ENCODE results near the gene ALDH1B1. TPM values are rescaled to one million over a fixed set of nuclear protein-coding genes. Genes with fewer than 3 reads are reported as not detected.
A peak's percentile ranks its signal among the peaks of the same experiment; 100 is the strongest.

ALDH1B1 gene
- total RNA-seq, 1 experiment from 2014 or later, result 55.5 TPM

- H3K9me3 Mint-ChIP-seq, result no peaks in the 10 kb centered on the region
- peak overlapping the region; percentile 26 for H3K4me3 Mint-ChIP-seq
- peaks cover 38% of the 10 kb centered on the region for H3K27me3 Mint-ChIP-seq (ENCODE audit: low read depth)
- peaks cover 51% of the 10 kb centered on the region for H3K4me1 Mint-ChIP-seq
- TF ChIP-seq KAT7 (CRISPR knock-in tag; IDR thresholded peaks at IDR 0.05; ENCODE audit: borderline replicate concordance) (no peak), JAZF1 (CRISPR knock-in tag; IDR thresholded peaks at IDR 0.05) (no peak), PRDM15 (CRISPR knock-in tag; IDR thresholded peaks at IDR 0.05) (no peak), TEAD1 (CRISPR knock-in tag; IDR thresholded peaks at IDR 0.05) (no peak), PRRX2 (CRISPR knock-in tag; IDR thresholded peaks at IDR 0.05) (no peak), ZNF232 (CRISPR knock-in tag; IDR thresholded peaks at IDR 0.05) (no peak), E2F4 (CRISPR knock-in tag; IDR thresholded peaks at IDR 0.05; ENCODE audit: borderline replicate concordance, low read depth) (no peak)
- no peaks in the 10 kb centered on the region for H3K36me3 Mint-ChIP-seq
- ATAC-seq (peak; percentile 34), DNase-seq (ENCODE audit: low spot score) (peak; percentile 22)
- peak overlapping the region; percentile 75 for H3K27ac Mint-ChIP-seq
- ChIA-PET POLR2A (no interaction called here), CTCF (interaction anchor here (1.3 kb wide), 1 partner anchor 12 kb away, joined by 3 read pairs; no protein-coding TSS in a partner anchor)
Measured at GRCh38 chr9:38421498-38422211, 29.2 kb downstream of the ALDH1B1 start.

- ChIA-PET CTCF (no interaction called here), POLR2A (no interaction called here)
- no peaks in the 10 kb centered on the region for H3K9me3 Mint-ChIP-seq
- DNase-seq (ENCODE audit: low spot score) (no peak), ATAC-seq (no peak)
- H3K4me1 Mint-ChIP-seq, result peaks cover 59% of the 10 kb centered on the region
- H3K36me3 Mint-ChIP-seq, result no peaks in the 10 kb centered on the region
- H3K27ac Mint-ChIP-seq, result no peak overlapping the region
- H3K4me3 Mint-ChIP-seq, result no peak overlapping the region
- peaks cover 46% of the 10 kb centered on the region for H3K27me3 Mint-ChIP-seq (ENCODE audit: low read depth)
- TF ChIP-seq NR2C2 (CRISPR knock-in tag; IDR thresholded peaks at IDR 0.05), result no peak
- no peak for TF ChIP-seq USF1 (CRISPR knock-in tag; IDR thresholded peaks at IDR 0.05)
- no peak for TF ChIP-seq GTF2I (CRISPR knock-in tag; conservative IDR thresholded peaks at IDR 0.05)
- TF ChIP-seq FOXP1 (CRISPR knock-in tag; IDR thresholded peaks at IDR 0.05; ENCODE audit: borderline replicate concordance), result no peak
- no peak for TF ChIP-seq PRRX2 (CRISPR knock-in tag; IDR thresholded peaks at IDR 0.05)
- no peak for TF ChIP-seq IRF2 (CRISPR knock-in tag; IDR thresholded peaks at IDR 0.05; ENCODE audit: borderline replicate concordance, low read depth)
- no peak for TF ChIP-seq AFF4 (CRISPR knock-in tag; IDR thresholded peaks at IDR 0.05; ENCODE audit: borderline replicate concordance)
- TF ChIP-seq ATF1 (CRISPR knock-in tag; IDR thresholded peaks at IDR 0.05), result no peak
- no peak for TF ChIP-seq HMGA2 (CRISPR knock-in tag; IDR thresholded peaks at IDR 0.05)
- no peak for TF ChIP-seq STAT6 (CRISPR knock-in tag; conservative IDR thresholded peaks at IDR 0.05; ENCODE audit: low read depth)
- no peak for TF ChIP-seq ZNF317 (CRISPR knock-in tag; IDR thresholded peaks at IDR 0.05; ENCODE audit: borderline replicate concordance, low read depth)
- TF ChIP-seq ZNF263 (CRISPR knock-in tag; IDR thresholded peaks at IDR 0.05; ENCODE audit: low read depth), result no peak
- no peak for TF ChIP-seq CBFB (CRISPR knock-in tag; IDR thresholded peaks at IDR 0.05; ENCODE audit: low read depth)
Measured at GRCh38 chr9:38422555-38423260, 30.2 kb downstream of the ALDH1B1 start.

Measured in WTC11 (cell line).